ENCODE results near the gene TSPAN9.

- TF ChIP-seq, protein P1, sequence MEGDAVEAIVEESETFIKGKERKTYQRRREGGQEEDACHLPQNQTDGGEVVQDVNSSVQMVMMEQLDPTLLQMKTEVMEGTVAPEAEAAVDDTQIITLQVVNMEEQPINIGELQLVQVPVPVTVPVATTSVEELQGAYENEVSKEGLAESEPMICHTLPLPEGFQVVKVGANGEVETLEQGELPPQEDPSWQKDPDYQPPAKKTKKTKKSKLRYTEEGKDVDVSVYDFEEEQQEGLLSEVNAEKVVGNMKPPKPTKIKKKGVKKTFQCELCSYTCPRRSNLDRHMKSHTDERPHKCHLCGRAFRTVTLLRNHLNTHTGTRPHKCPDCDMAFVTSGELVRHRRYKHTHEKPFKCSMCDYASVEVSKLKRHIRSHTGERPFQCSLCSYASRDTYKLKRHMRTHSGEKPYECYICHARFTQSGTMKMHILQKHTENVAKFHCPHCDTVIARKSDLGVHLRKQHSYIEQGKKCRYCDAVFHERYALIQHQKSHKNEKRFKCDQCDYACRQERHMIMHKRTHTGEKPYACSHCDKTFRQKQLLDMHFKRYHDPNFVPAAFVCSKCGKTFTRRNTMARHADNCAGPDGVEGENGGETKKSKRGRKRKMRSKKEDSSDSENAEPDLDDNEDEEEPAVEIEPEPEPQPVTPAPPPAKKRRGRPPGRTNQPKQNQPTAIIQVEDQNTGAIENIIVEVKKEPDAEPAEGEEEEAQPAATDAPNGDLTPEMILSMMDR (IDR thresholded peaks at IDR 0.05; ENCODE audit: insufficient read depth, low read depth, low read length) = no peak
- no peak for TF ChIP-seq EZH2 (IDR thresholded peaks at IDR 0.05; ENCODE audit: insufficient read depth, low read length)
These were observed 51.5 kb downstream of the TSPAN9 start for GRCh38 chr12:3128498-3129293.
